ENCODE results near the gene PLCB4. TPM values are rescaled to one million over a fixed set of nuclear protein-coding genes. Genes with fewer than 3 reads are reported as not detected.
A peak's percentile ranks its signal among the peaks of the same experiment; 100 is the strongest.

Gene PLCB4
- total RNA-seq, 1 experiment from 2014 or later, result 10.1 TPM

- Mint-ChIP-seq H3K4me1 (peaks cover 10 to 13% of the 10 kb centered on the region in 2 experiments), H3K27ac (peak overlapping the region in 1 of 3 experiments; percentile 7; a peak in 2 of 7 replicates), H3K4me3 (no peak overlapping the region), H3K27me3 (ENCODE audit: low read depth) (no peaks in the 10 kb centered on the region), H3K9me3 (peaks cover 4 to 5% of the 10 kb centered on the region in 2 experiments; a peak in 3 of 5 replicates), H3K36me3 (ENCODE audit: insufficient read depth in 1 of 3, low read depth in 3 of 3) (peaks cover 0 to 5% (median 2%) of the 10 kb centered on the region in 3 experiments; a peak in 5 of 7 replicates)
- no peak for TF ChIP-seq CTCF (conservative IDR thresholded peaks at IDR 0.05)
- H3K79me1 ChIP-seq (ENCODE audit: insufficient read depth, low read depth, low read length, poor library complexity, severe bottlenecking), result no peaks in the 10 kb centered on the region
- H3K9me3 ChIP-seq (ENCODE audit: control insufficient read depth, low read depth, low read length), result peaks cover 2% of the 10 kb centered on the region
- no peak overlapping the region for H4K8ac ChIP-seq (replicated peaks; ENCODE audit: insufficient read length, low read depth, low read length)
- H3T11ph ChIP-seq (ENCODE audit: low read length), result no peak overlapping the region
- no peak overlapping the region for H2BK5ac ChIP-seq (ENCODE audit: insufficient read length, low read length)
- no peak overlapping the region for H4K91ac ChIP-seq (ENCODE audit: insufficient read length, low read depth, low read length)
- H3K4ac ChIP-seq (ENCODE audit: low read depth, low read length), result no peak overlapping the region
- no peaks in the 10 kb centered on the region for H3K79me2 ChIP-seq (ENCODE audit: insufficient read depth, low read length)
- H3K23me2 ChIP-seq (ENCODE audit: insufficient read length, low read depth, low read length, poor library complexity, severe bottlenecking), result no peaks in the 10 kb centered on the region
- no peaks in the 10 kb centered on the region for H3K27me3 ChIP-seq (ENCODE audit: insufficient read depth, low read length)
- H3K14ac ChIP-seq (ENCODE audit: insufficient read depth, low read length), result no peak overlapping the region
- no peak overlapping the region for H2AFZ ChIP-seq (ENCODE audit: low read length)
- no peak overlapping the region for H2BK12ac ChIP-seq (ENCODE audit: insufficient read length, low read depth, low read length)
- H3K27ac ChIP-seq (ENCODE audit: insufficient read length, low read depth, low read length), result no peak overlapping the region
- H2BK15ac ChIP-seq (ENCODE audit: low read depth, low read length), result no peak overlapping the region
- no peak overlapping the region for H3K18ac ChIP-seq (ENCODE audit: insufficient read length, low read depth, low read length)
- no peaks in the 10 kb centered on the region for H3K4me1 ChIP-seq (ENCODE audit: insufficient read depth, low read length)
- H3K4me2 ChIP-seq (ENCODE audit: insufficient read depth, insufficient read length, low read length), result no peak overlapping the region
- H3K9ac ChIP-seq (ENCODE audit: extremely low read depth, insufficient read length, low read length), result no peak overlapping the region
- no peak overlapping the region for H3K23ac ChIP-seq (ENCODE audit: insufficient read length, low read depth, low read length)
- no peak overlapping the region for H3K56ac ChIP-seq (ENCODE audit: insufficient read length, low read depth, low read length)
- no peak overlapping the region for H2BK120ac ChIP-seq (ENCODE audit: low read depth, low read length, poor library complexity, severe bottlenecking)
- no peak overlapping the region for H4K5ac ChIP-seq (ENCODE audit: insufficient read length, low read depth, low read length)
- no peak overlapping the region for H2AK5ac ChIP-seq (ENCODE audit: insufficient read length, low read length)
- no peak for DNase-seq
- H2BK20ac ChIP-seq (ENCODE audit: low read depth, low read length, poor library complexity, severe bottlenecking), result no peak overlapping the region
- no peaks in the 10 kb centered on the region for H4K20me1 ChIP-seq (ENCODE audit: control insufficient read depth, insufficient read depth, insufficient read length)
- no CpG with 5 or more reads among the region's 7 CpGs for WGBS (ENCODE audit: extremely low coverage, insufficient read length, low lambda C conversion rate)
Observed at GRCh38 chr20:9137001-9137400, 68.1 kb downstream of the PLCB4 start.
